Fibroblast of lung (primary cell): ENCODE data around the gene PMAIP1. TPM values are rescaled to one million over a fixed set of nuclear protein-coding genes. Genes with fewer than 3 reads are reported as not detected.
A peak's percentile ranks its signal among the peaks of the same experiment; 100 is the strongest.

Source experiments
- DNase-seq, 2 donors: peaks; one replicate each; pipeline versions ENCODE4 v3.0.0 to v3.0.0-alpha.2; 2010; ENCODE audit warnings: low read depth in 2 of 2
- H2AFZ ChIP-seq: 2 replicates; pipeline ENCODE4 v1.5.1; 2012; ENCODE audit warnings: low read length, control low read depth, inconsistent platforms
- H3K27ac ChIP-seq: 2 replicates; pipeline ENCODE4 v1.5.1; 2011; ENCODE audit warnings: low read length, control low read depth; ENCODE audit not compliant: insufficient read depth
- H3K27me3 ChIP-seq: 2 replicates; pipeline ENCODE4 v1.5.1; 2011; ENCODE audit warnings: mild to moderate bottlenecking, low read length; ENCODE audit not compliant: control insufficient read depth, insufficient read depth
- H3K36me3 ChIP-seq: 2 replicates; pipeline ENCODE4 v1.5.1; 2011; ENCODE audit warnings: low read length; ENCODE audit not compliant: control insufficient read depth, insufficient read depth
- H3K4me1 ChIP-seq: 2 replicates; pipeline ENCODE4 v1.5.1; 2011; ENCODE audit warnings: low read length; ENCODE audit not compliant: control insufficient read depth, insufficient read depth; ENCODE audit errors: extremely low read depth
- H3K4me2 ChIP-seq: 2 replicates; pipeline ENCODE4 v1.5.1; 2011; ENCODE audit warnings: low read length, control low read depth; ENCODE audit not compliant: insufficient read depth; ENCODE audit errors: extremely low read depth
- H3K4me3 ChIP-seq, 4 experiments: fragments of 200-600 bp in 1 of 4; sonication (generic) in 1 of 4; replicated peaks in 1 of 4; 2 replicates each; pipeline ENCODE4 v1.5.1; 2011 to 2016; ENCODE audit warnings: low read length in 4 of 4, low read depth in 3 of 4, mild to moderate bottlenecking in 3 of 4, control low read depth in 2 of 4, inconsistent platforms in 1 of 4, mixed read lengths in 1 of 4; ENCODE audit not compliant: insufficient read depth in 1 of 4; ENCODE audit errors: control extremely low read depth in 1 of 4
- H3K79me2 ChIP-seq: 2 replicates; pipeline ENCODE4 v1.5.1; 2012; ENCODE audit warnings: mild to moderate bottlenecking, low read length, inconsistent platforms; ENCODE audit not compliant: control insufficient read depth, insufficient read depth
- H3K9ac ChIP-seq: 2 replicates; pipeline ENCODE4 v1.5.1; 2011; ENCODE audit warnings: mild to moderate bottlenecking, low read length, control low read depth; ENCODE audit not compliant: insufficient read depth
- H3K9me3 ChIP-seq: 2 replicates; pipeline ENCODE4 v1.5.1; 2012; ENCODE audit warnings: low read depth, low read length; ENCODE audit not compliant: control insufficient read depth, insufficient read depth
- H4K20me1 ChIP-seq: 2 replicates; pipeline ENCODE4 v1.5.1; 2011; ENCODE audit warnings: low read length; ENCODE audit not compliant: control insufficient read depth, insufficient read depth; ENCODE audit errors: extremely low read depth
- CTCF ChIP-seq, 2 donors: IDR thresholded peaks in 1 of 2; conservative IDR thresholded peaks in 1 of 2; 1 replicate in 1 of 2; 2 replicates in 1 of 2; pipeline ENCODE4 v1.5.1; 2011 to 2012; ENCODE audit warnings: low read length in 2 of 2, control low read depth in 1 of 2, inconsistent platforms in 1 of 2, low read depth in 1 of 2, mild to moderate bottlenecking in 1 of 2
- EZH2 ChIP-seq: IDR thresholded peaks from 2 replicates; pipeline ENCODE4 v1.5.1; 2012; ENCODE audit warnings: low read length, control low read depth, mild to moderate bottlenecking; ENCODE audit errors: missing control alignments
- polyA plus RNA-seq, 2 donors: library from polyadenylated mRNA; depleted of rRNA in 1 of 2; stranded (reverse) in 1 of 2; unstranded in 1 of 2; fragments of >200 nt; gene quantifications; 2 replicates each; pipeline ENCODE4 v1.2.1, GENCODE V29; 2011 to 2012; ENCODE audit warnings: missing spikeins in 1 of 2
- total RNA-seq: library from RNA; depleted of rRNA; stranded (reverse); fragments of >200 nt; gene quantifications from 2 replicates; pipeline ENCODE4 v1.2.1, GENCODE V29; 2014

Gene PMAIP1
- total and polyA plus RNA-seq, 2 donors (not counting 1 experiment from before 2014, with no cell fraction given): 8.5 to 34.7 TPM

- peaks cover 4% of the 10 kb centered on the region for H3K4me1 ChIP-seq
- no peak overlapping the region for H3K27ac ChIP-seq
These were observed 15.8 kb downstream of the PMAIP1 start for GRCh38 chr18:59915606-59916005.

DNA sequence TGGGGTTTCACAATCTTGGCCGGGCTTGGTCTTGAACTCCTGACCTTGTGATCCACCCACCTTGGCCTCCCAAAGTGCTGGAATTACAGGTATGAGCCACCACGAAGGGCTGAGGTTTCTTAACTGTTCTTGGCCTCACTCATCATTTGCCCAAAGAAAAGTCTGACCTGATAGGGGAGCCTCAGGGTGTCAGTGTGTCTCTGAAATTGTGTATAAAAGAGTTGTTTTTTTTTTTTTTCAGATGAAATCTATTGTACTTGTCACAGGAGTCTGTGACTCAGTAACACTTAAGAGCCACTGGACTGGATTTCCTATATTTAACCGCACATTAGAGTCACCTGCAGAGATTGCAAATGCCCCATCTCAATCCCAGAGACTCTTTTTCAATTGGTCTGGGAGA lies 16.9 kb downstream of the PMAIP1 start:
- Histone ChIP-seq H3K36me3 (no peaks in the 10 kb centered on the region), H3K4me3 (no peak overlapping the region), H2AFZ (no peak overlapping the region), H3K27me3 (no peaks in the 10 kb centered on the region), H3K9ac (no peak overlapping the region), H3K4me2 (no peak overlapping the region), H3K4me1 (no peaks in the 10 kb centered on the region), H3K9me3 (no peaks in the 10 kb centered on the region), H4K20me1 (no peaks in the 10 kb centered on the region), H3K27ac (no peak overlapping the region), H3K79me2 (no peaks in the 10 kb centered on the region)
- TF ChIP-seq CTCF (conservative IDR thresholded peaks at IDR 0.05 in 1 of 2, IDR thresholded peaks at IDR 0.05 in 1 of 2; ENCODE audit: low read depth in 1 of 2, low read length in 2 of 2): no peak
- TF ChIP-seq EZH2: no peak
- DNase-seq: peak in 1 of 2 donors; percentile 46

More at GRCh38 chr18:59915606-59916005, 15.8 kb downstream of the PMAIP1 start:
- no peak for TF ChIP-seq EZH2
- TF ChIP-seq CTCF (conservative IDR thresholded peaks at IDR 0.05 in 1 of 2, IDR thresholded peaks at IDR 0.05 in 1 of 2; ENCODE audit: low read depth in 1 of 2, low read length in 2 of 2): no peak
- DNase-seq: peak in 1 of 2 donors; percentile 46
- H3K9me3 ChIP-seq: no peaks in the 10 kb centered on the region
- no peak overlapping the region for H3K4me2 ChIP-seq
- no peaks in the 10 kb centered on the region for H4K20me1 ChIP-seq
- no peaks in the 10 kb centered on the region for H3K27me3 ChIP-seq
- no peak overlapping the region for H2AFZ ChIP-seq
- H3K9ac ChIP-seq: no peak overlapping the region
- H3K36me3 ChIP-seq: no peaks in the 10 kb centered on the region
- no peaks in the 10 kb centered on the region for H3K79me2 ChIP-seq
- no peak overlapping the region for H3K4me3 ChIP-seq

- Histone ChIP-seq H3K9me3 (no peaks in the 10 kb centered on the region), H2AFZ (no peak overlapping the region), H3K9ac (no peak overlapping the region), H3K27ac (no peak overlapping the region), H3K36me3 (no peaks in the 10 kb centered on the region), H3K4me1 (no peaks in the 10 kb centered on the region), H3K27me3 (no peaks in the 10 kb centered on the region), H4K20me1 (no peaks in the 10 kb centered on the region), H3K79me2 (no peaks in the 10 kb centered on the region), H3K4me2 (no peak overlapping the region), H3K4me3 (no peak overlapping the region)
- TF ChIP-seq CTCF (conservative IDR thresholded peaks at IDR 0.05 in 1 of 2, IDR thresholded peaks at IDR 0.05 in 1 of 2; ENCODE audit: low read depth in 1 of 2, low read length in 2 of 2) (no peak), EZH2 (no peak)
- peak in 1 of 2 donors; percentile 76 for DNase-seq
These were observed 17.6 kb downstream of the PMAIP1 start for GRCh38 chr18:59917422-59917821.
